GM12878 (cell line): ENCODE measurements around the gene TMEM163. TPM values are rescaled to one million over a fixed set of nuclear protein-coding genes. Genes with fewer than 3 reads are reported as not detected.

Experiments used
- ATAC-seq: fragments of 200-7000 bp; cut with Tn5 transposase; 3 replicates; pipeline ENCODE4 v1.9.1; 2020; ENCODE audit warnings: mild to moderate bottlenecking, moderate library complexity
- BruUV-seq: library from RNA; stranded (reverse); fragments of 400-500 nt; replicated peaks from 2 replicates; lab custom pipeline; 2021; lab: Mats Ljungman, UMichigan
- CTCF ChIA-PET: fragments of 300-600 bp; sonication (Branson Sonifier 250); formaldehyde crosslinking; extraction: SDS; loops from one replicate; lab custom pipeline; 2021; ENCODE audit warnings: inconsistent platforms; lab: Yijun Ruan, JAX
- POLR2A ChIA-PET: fragments of 350-600 bp; formaldehyde crosslinking; extraction: SDS; loops from one replicate; lab custom pipeline; 2021; ENCODE audit warnings: inconsistent platforms; lab: Charles Lee
- RAD21 ChIA-PET: fragments of 300-600 bp; sonication (Branson Sonifier 250); formaldehyde crosslinking; loops from one replicate; lab custom pipeline; 2023; ENCODE audit warnings: antibody characterized with exemption; ENCODE audit not compliant: unreplicated experiment; lab: Charles Lee
- SMC1A ChIA-PET: fragments of 300-600 bp; sonication (Branson Sonifier 250); formaldehyde crosslinking; loops from one replicate; lab custom pipeline; 2023; ENCODE audit not compliant: unreplicated experiment, uncharacterized antibody; lab: Charles Lee
- DNase-seq: peaks from one replicate; pipeline ENCODE4 v3.0.0-alpha.2; 2011; ENCODE audit warnings: low read depth, low spot score
- FAIRE-seq: peaks from 3 replicates; lab custom pipeline; 2011; peaks lifted over from hg19 to GRCh38; lab: Jason Lieb, UNC
- H2AFZ ChIP-seq: 2 replicates; pipeline ENCODE4 v1.6.0; 2011; ENCODE audit warnings: low read depth, low read length, control low read depth; ENCODE audit not compliant: control insufficient read depth
- H3K27ac ChIP-seq: 2 replicates; pipeline ENCODE4 v1.5.1; 2011; ENCODE audit warnings: control low read depth; ENCODE audit not compliant: control insufficient read depth, insufficient read depth
- H3K27me3 ChIP-seq, 2 experiments: replicated peaks in 1 of 2; 2 replicates each; pipeline versions ENCODE4 v1.6.0 to v1.6.1; 2011; ENCODE audit warnings: low read length in 1 of 2; ENCODE audit not compliant: control insufficient read depth in 2 of 2, insufficient read depth in 2 of 2
- H3K36me3 ChIP-seq, 2 experiments: 2 replicates each; pipeline ENCODE4 v1.5.1; 2011; ENCODE audit warnings: low read length in 1 of 2; ENCODE audit not compliant: control insufficient read depth in 2 of 2, insufficient read depth in 2 of 2
- H3K4me1 ChIP-seq: 2 replicates; pipeline ENCODE4 v1.6.1; 2011; ENCODE audit warnings: mild to moderate bottlenecking, low read length, moderate library complexity, mixed read lengths; ENCODE audit not compliant: control insufficient read depth, insufficient read depth
- H3K4me2 ChIP-seq: 2 replicates; pipeline ENCODE4 v1.6.0; 2011; ENCODE audit warnings: control low read depth; ENCODE audit not compliant: control insufficient read depth, insufficient read depth
- H3K4me3 ChIP-seq: fragments of 200-600 bp; sonication (generic); 2 replicates; pipeline ENCODE4 v1.5.1; 2016
- H3K79me2 ChIP-seq: 2 replicates; pipeline ENCODE4 v1.6.0; 2011; ENCODE audit warnings: low read length; ENCODE audit not compliant: control insufficient read depth, insufficient read depth
- H3K9ac ChIP-seq: 2 replicates; pipeline ENCODE4 v1.8.0; 2011; ENCODE audit warnings: low read length, control low read depth, mixed read lengths; ENCODE audit not compliant: control insufficient read depth, insufficient read depth
- H3K9me3 ChIP-seq: replicated peaks from 3 replicates; pipeline ENCODE4 v1.5.1; 2011; ENCODE audit warnings: mild to moderate bottlenecking, low read length; ENCODE audit not compliant: control insufficient read depth, insufficient read depth
- H4K20me1 ChIP-seq: 2 replicates; pipeline ENCODE4 v1.6.0; 2011; ENCODE audit not compliant: control insufficient read depth, insufficient read depth
- CEBPZ ChIP-seq: fragments of 150-350 bp; IDR thresholded peaks from 2 replicates; pipeline ENCODE4 v1.6.1; 2016; ENCODE audit warnings: low read depth, low read length
- CHD2 ChIP-seq: IDR thresholded peaks from 2 replicates; pipeline ENCODE4 v1.6.1; 2011; ENCODE audit warnings: low read depth, low read length, improper control_type of control experiment, borderline replicate concordance
- DPF2 ChIP-seq: fragments of 450-650 bp; IDR thresholded peaks from 2 replicates; pipeline ENCODE4 v1.6.1; 2017; ENCODE audit warnings: mild to moderate bottlenecking
- PML ChIP-seq: IDR thresholded peaks from 2 replicates; pipeline ENCODE4 v1.6.1; 2012; ENCODE audit warnings: low read length, inconsistent platforms
- STAT1 ChIP-seq: fragments of 450-650 bp; conservative IDR thresholded peaks from 2 replicates; pipeline ENCODE4 v1.6.1; 2014; ENCODE audit warnings: antibody characterized with exemption, mild to moderate bottlenecking
- YBX1 ChIP-seq: fragments of 450-650 bp; IDR thresholded peaks from 2 replicates; pipeline ENCODE4 v1.6.1; 2016; ENCODE audit warnings: antibody characterized with exemption
- WGBS: methylation state at CpG from one replicate; pipeline ENCODE4 v1.1.6; 2016; ENCODE audit warnings: low lambda C conversion rate; ENCODE audit not compliant: insufficient replicate concordance, insufficient coverage; ENCODE audit errors: missing lambda C conversion rate; 5-methylcytosine and 5-hydroxymethylcytosine counted together
- in situ Hi-C: fragments of 300-500 bp; cut with MboI; formaldehyde crosslinking; loops from 9 replicates; pipeline ENCODE4 v1.14.3; 2018; ENCODE audit warnings: mixed read lengths
- intact Hi-C: fragments of 100-400 bp; cut with micrococcal nuclease; formaldehyde crosslinking; loops from one replicate; pipeline ENCODE4 v1.14.2; 2022; ENCODE audit not compliant: unreplicated experiment
- polyA plus RNA-seq, 11 experiments: library from polyadenylated mRNA; depleted of rRNA in 4 of 11; unstranded in 6 of 11; stranded (reverse) in 5 of 11; fragments of >200 nt; fragmentation: Nextera tagmentation in 4 of 11; fragmentation: Illumina TruSeq in 1 of 11; extraction: Ambion mirVana in 4 of 11; extraction: Trizol in 1 of 11; gene quantifications; 1 replicate in 1 of 11; 2 replicates in 10 of 11; pipeline versions ENCODE4 v1.2.1 to v1.2.3, GENCODE V29; 2011 to 2016; ENCODE audit warnings: inconsistent platforms in 2 of 11, missing spikeins in 2 of 11, low read depth in 1 of 11
- total RNA-seq, 4 experiments: library from RNA; depleted of rRNA in 3 of 4; stranded (reverse); fragments of >200 nt in 3 of 4; fragmentation: Illumina TruSeq in 1 of 4; extraction: Trizol in 1 of 4; gene quantifications; 2 replicates each; pipeline versions ENCODE4 v1.2.1 to v1.2.3, GENCODE V29; 2013 to 2021

TMEM163 gene
- total and polyA plus RNA-seq, 10 of the 15 experiments (the other 5 are each of a cell fraction or from before 2014, with no cell fraction given) = 0.05 to 0.11 (median 0.07) TPM; not detected in 4

GRCh38 chr2:134463699-134464022 lies 255.1 kb downstream of the TMEM163 start (continued):
- TF ChIP-seq YBX1 = no peak
- TF ChIP-seq CEBPZ = no peak
- TF ChIP-seq STAT1 = no peak
- TF ChIP-seq, all 136 proteins: peak for 0

GRCh38 chr2:134462791-134463698 lies 255.8 kb downstream of the TMEM163 start:
- in situ Hi-C loops = loop anchor here (5.0 kb wide), 1 partner anchor 434 kb away; no protein-coding TSS in a partner anchor
- ChIA-PET SMC1A (interaction anchor here (0.6 kb wide), 1 partner anchor 577 kb away, joined by 3 read pairs; no protein-coding TSS in a partner anchor), CTCF (no interaction called here), POLR2A (no interaction called here)
- H2AFZ ChIP-seq = no peak overlapping the region
- no peaks in the 10 kb centered on the region for H3K27me3 ChIP-seq
- no peak overlapping the region for H3K4me2 ChIP-seq
- DNase-seq (no peak), ATAC-seq (no peak)
- no TSS peak for BruUV-seq
- H3K79me2 ChIP-seq = no peaks in the 10 kb centered on the region
- no peaks in the 10 kb centered on the region for H3K36me3 ChIP-seq
- H3K27ac ChIP-seq = no peak overlapping the region
- intact Hi-C loops = no loop called here
- H3K4me3 ChIP-seq = no peak overlapping the region
- 15% methylated on average over 9 of the region's 11 CpGs for WGBS
- TF ChIP-seq DPF2 = no peak
- TF ChIP-seq CHD2 = no peak
- TF ChIP-seq PML = no peak
- TF ChIP-seq, all 136 proteins: peak for 0
- RAD21 ChIA-PET = no interaction called here
- no peak overlapping the region for H3K9ac ChIP-seq
- no peaks in the 10 kb centered on the region for H4K20me1 ChIP-seq
- no peaks in the 10 kb centered on the region for H3K9me3 ChIP-seq
- FAIRE-seq = no peak
- no peaks in the 10 kb centered on the region for H3K4me1 ChIP-seq
